ENCODE measurements around the gene SMPD1.

The SMPD1 gene

DNA sequence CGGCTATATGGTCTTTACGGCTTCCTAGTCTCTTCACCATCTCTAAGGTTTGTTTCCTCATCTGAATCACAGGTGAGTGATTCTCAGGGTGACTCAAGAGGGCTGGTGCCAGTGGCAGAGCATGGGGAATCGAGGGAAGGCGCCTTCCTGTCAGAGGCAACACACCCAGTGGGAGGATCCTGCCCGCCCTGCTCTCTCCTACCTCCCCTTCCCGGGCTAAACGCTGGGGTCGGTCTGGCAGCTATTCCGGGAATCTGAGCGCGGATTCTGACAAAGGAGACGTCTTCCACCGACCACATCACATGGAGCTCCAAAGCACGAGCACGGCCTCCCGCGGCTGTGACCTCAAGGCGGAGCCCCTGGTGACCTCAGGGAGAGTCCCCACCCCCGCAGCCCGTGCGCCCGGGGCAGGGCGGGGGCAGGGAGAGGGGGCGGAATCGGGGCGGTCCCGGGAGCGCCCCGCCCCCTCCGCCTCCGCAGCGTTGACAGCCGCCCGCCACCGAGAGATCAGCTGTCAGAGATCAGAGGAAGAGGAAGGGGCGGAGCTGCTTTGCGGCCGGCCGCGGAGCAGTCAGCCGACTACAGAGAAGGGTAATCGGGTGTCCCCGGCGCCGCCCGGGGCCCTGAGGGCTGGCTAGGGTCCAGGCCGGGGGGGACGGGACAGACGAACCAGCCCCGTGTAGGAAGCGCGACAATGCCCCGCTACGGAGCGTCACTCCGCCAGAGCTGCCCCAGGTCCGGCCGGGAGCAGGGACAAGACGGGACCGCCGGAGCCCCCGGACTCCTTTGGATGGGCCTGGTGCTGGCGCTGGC, at the start of gene SMPD1:
Gene SMPD1, plus strand, starts transcription at position 570 of the 813 bp plus-strand sequence. Its CDS starts 125 bp downstream, at position 695.
- TF ChIP-seq CTCF (IDR thresholded peaks at IDR 0.05; ENCODE audit: low read depth, low read length): no peak

GRCh38 chr11:6345366-6345765, 44.9 kb upstream of the SMPD1 start:
- no peak for TF ChIP-seq CTCF (IDR thresholded peaks at IDR 0.05; ENCODE audit: low read depth, low read length)
- H3K4me3 ChIP-seq (ENCODE audit: low read depth, low read length): no peak overlapping the region

More for the DNA sequence above, at the start of gene SMPD1:
- peak within 1 kb of the TSS; percentile 85 for H3K4me3 ChIP-seq (ENCODE audit: low read depth, low read length)

DNA sequence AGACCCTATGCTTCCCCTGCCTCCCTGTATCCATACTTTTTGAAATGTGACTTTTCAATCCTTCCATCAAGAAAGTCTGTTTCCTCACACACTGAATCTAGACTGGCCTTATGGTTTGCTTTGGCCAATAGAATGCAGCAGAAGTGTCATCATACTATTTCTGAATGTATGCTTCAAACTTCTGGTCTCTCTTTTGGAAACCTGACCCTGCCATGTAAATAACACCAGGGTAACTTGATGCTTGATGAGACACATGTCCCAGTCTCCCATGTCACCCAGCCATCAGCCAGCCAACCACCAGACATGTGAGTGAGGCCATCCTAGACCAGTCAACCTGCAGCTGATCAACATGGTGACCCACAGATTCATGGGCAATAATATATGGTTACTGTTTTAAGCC, 40.2 kb upstream of the SMPD1 start:
- no peak for TF ChIP-seq CTCF (IDR thresholded peaks at IDR 0.05; ENCODE audit: low read depth, low read length)
- H3K4me3 ChIP-seq (ENCODE audit: low read depth, low read length): no peak overlapping the region

DNA sequence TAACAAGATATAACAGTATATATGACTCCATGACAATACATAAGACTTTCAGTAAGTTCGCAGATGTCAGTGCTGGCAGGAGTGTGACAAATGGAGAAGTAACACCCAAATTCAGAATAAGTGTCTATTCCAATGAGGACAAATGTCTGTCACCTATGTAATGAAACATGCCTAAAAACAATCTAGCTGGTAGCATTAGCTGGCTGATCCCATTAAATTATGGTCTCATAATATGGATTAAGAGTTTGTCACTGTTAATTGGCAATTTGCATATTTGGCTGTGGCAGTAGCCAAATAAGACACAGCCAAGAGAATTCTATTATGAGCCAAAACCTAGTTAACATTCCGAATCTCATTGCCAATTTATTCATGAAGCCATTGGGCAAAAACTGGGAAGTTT, 39.8 kb upstream of the SMPD1 start:
- H3K4me3 ChIP-seq (ENCODE audit: low read depth, low read length): no peak overlapping the region
- no peak for TF ChIP-seq CTCF (IDR thresholded peaks at IDR 0.05; ENCODE audit: low read depth, low read length)

DNA sequence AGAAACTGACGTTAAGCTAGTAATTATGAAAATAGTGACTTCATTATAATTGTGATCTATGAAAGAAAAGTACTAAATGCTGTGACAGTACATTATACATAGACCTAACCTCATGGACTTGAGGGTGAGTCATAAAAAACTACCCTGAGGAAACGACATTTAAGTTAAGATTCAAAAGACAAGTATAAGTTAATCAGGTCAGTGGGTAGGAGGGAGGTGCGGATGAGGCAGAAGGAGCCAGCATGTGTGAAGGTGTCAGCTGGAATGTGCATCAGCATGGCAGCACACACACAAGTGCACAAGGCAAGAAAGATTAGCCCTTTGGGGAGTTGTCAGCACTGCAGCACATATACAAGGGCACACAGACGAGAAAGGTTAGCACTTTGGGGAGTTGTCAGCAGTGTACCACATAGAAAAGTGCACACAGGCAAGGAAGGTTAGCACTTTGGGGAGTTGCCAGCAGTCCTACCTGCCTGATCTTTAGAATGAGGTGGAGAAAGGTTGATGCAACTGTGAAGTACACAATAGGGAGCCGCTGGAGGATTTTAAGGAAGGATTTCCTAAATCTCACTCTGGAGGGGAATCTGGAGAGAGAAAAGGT, 38.4 kb upstream of the SMPD1 start:
- TF ChIP-seq CTCF (IDR thresholded peaks at IDR 0.05; ENCODE audit: low read depth, low read length): no peak
- H3K4me3 ChIP-seq (ENCODE audit: low read depth, low read length): no peak overlapping the region

DNA sequence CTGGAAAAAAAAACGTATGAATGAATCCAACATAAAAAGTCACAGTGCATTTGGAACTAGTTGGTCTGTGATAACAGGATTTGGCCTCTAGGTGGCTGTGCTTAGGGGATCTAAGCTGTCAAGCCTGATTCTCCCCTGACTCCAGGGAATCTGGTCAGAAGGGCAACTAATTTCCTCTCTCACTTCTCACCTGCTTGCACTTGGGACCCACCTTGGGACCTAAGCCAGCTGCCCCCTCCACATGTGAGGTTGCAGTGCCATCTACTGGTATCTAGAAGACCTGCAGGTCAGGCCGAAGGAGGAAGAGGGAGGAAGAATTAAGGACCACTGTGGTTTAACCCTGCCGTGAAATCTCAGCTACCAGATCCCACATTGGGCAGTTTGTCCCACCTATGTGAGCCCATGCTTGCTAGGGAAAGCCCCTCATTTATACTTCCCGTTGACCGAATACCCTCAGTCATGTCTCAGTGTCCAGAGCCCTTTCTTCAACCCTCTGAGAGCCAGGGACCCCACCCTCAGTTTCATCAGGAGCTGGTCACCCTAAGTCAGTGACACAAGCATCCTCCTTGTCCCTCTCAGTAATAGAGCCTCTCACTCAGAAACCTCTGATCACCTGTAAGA, 36.8 kb upstream of the SMPD1 start:
- TF ChIP-seq CTCF (IDR thresholded peaks at IDR 0.05; ENCODE audit: low read depth, low read length): peak; percentile 96
- no peak overlapping the region for H3K4me3 ChIP-seq (ENCODE audit: low read depth, low read length)
